SK-N-MC (cell line): ENCODE data around the gene RRM2.

Source experiments
- EZH2 ChIP-seq: fragments of 200-600 bp; sonication (generic); IDR thresholded peaks from one replicate; pipeline ENCODE4 v1.6.1; 2017; ENCODE audit warnings: antibody characterized with exemption
- FOXP2 ChIP-seq: optimal IDR thresholded peaks from 2 replicates; pipeline ENCODE3; 2011; ENCODE audit warnings: mild to moderate bottlenecking, moderate library complexity; ENCODE audit not compliant: insufficient read depth; ENCODE audit errors: extremely low read length, control extremely low read depth
- POLR2AphosphoS5 ChIP-seq: IDR thresholded peaks from 2 replicates; pipeline ENCODE4 v1.6.1; 2012; ENCODE audit warnings: mild to moderate bottlenecking, low read depth, low read length, borderline replicate concordance

DNA sequence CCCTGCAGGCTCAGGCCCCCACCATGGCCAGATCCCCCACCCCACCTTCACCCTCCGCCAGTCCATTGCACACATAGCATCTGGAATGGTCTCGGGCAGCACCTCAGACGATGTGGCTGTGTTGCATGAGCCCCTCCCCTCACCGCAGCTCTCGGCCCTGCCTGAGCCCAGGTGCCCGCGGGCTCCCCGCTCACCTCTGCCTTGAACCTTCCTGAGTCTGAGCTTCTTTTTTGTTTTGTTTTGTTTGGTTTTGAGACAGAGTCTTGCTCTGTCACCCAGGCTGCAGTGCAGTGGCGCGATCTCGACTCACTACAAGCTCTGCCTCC, 20.1 kb downstream of the RRM2 start:
- TF ChIP-seq POLR2AphosphoS5, result no peak
- no peak for TF ChIP-seq EZH2
- TF ChIP-seq FOXP2, result no peak
